Activated T-helper 2 cell treated with anti-CD3 and anti-CD28 coated beads, Interferon-gamma antibody, Interleukin-2, Interleukin-4, amounts not matched to agents 10 μg/mL and 5 μg/mL and 100 μg/mL, durations not matched to agents 14 hours and 24 hours and 36 hours (primary cell): ENCODE results near the gene ZNF740. TPM values are rescaled to one million over a fixed set of nuclear protein-coding genes. Genes with fewer than 3 reads are reported as not detected.
A peak's percentile ranks its signal among the peaks of the same experiment; 100 is the strongest.

Experiments
- DNase-seq: peaks from one replicate; pipeline ENCODE4 v3.0.0; 2021; ENCODE audit warnings: low spot score
- H3K27ac Mint-ChIP-seq: one replicate; pipeline ENCODE4 v1.8.0; 2021; ENCODE audit warnings: mixed read lengths
- H3K27me3 Mint-ChIP-seq: one replicate; pipeline ENCODE4 v1.8.0; 2021; ENCODE audit warnings: low read depth, mixed read lengths
- H3K36me3 Mint-ChIP-seq: one replicate; pipeline ENCODE4 v1.8.0; 2021; ENCODE audit warnings: low read depth, mixed read lengths
- H3K4me1 Mint-ChIP-seq: one replicate; pipeline ENCODE4 v1.8.0; 2021; ENCODE audit warnings: low read depth, mixed read lengths
- H3K4me3 Mint-ChIP-seq: one replicate; pipeline ENCODE4 v1.8.0; 2021; ENCODE audit warnings: low read depth, mild to moderate bottlenecking, moderate library complexity, mixed read lengths
- H3K9me3 Mint-ChIP-seq: one replicate; pipeline ENCODE4 v1.8.0; 2021; ENCODE audit warnings: mixed read lengths
- intact Hi-C: fragments of 100-400 bp; cut with micrococcal nuclease; formaldehyde crosslinking; loops from one replicate; pipeline ENCODE4 v1.15.1; 2023
- total RNA-seq: library from RNA; stranded (reverse); gene quantifications from 2 replicates; pipeline ENCODE4 v1.2.3, GENCODE V29; 2022

The ZNF740 gene
- total RNA-seq: 44.9 and 45.5 TPM in 2 replicates

- peak within 1 kb of the TSS; percentile 91 for H3K4me3 Mint-ChIP-seq
- H3K27ac Mint-ChIP-seq: peak within 1 kb of the TSS; percentile 94
- intact Hi-C loops: loop anchor here (1.0 to 5.0 kb wide), 5 partner anchors 20 to 173 kb away; partner anchors contain the start of genes EIF4B and MYG1
- peak; percentile 97 for DNase-seq
- no peaks in the 10 kb centered on the region for H3K9me3 Mint-ChIP-seq
- H3K4me1 Mint-ChIP-seq: peaks cover 40% of the 10 kb centered on the region
- H3K36me3 Mint-ChIP-seq: peaks cover 40% of the 10 kb centered on the region
- no peaks in the 10 kb centered on the region for H3K27me3 Mint-ChIP-seq
Measured at GRCh38 chr12:53180220-53180930, at the start of gene ZNF740, which contains the start of gene CSAD. Gene ZNF740, plus strand, starts transcription at chr12:53180722. Its CDS starts 1,262 bp downstream, at chr12:53181984. Gene CSAD, minus strand, starts transcription at chr12:53180925. Its CDS starts 7,455 bp downstream, at chr12:53173470.

GRCh38 chr12:53131844-53132243 is 48.7 kb upstream of the ZNF740 start:
- DNase-seq: no peak
- no peaks in the 10 kb centered on the region for H3K4me1 Mint-ChIP-seq
- no peaks in the 10 kb centered on the region for H3K9me3 Mint-ChIP-seq
- no peaks in the 10 kb centered on the region for H3K36me3 Mint-ChIP-seq
- no peak overlapping the region for H3K27ac Mint-ChIP-seq
- intact Hi-C loops: no loop called here
- H3K27me3 Mint-ChIP-seq: peaks cover 9% of the 10 kb centered on the region
- no peak overlapping the region for H3K4me3 Mint-ChIP-seq

GRCh38 chr12:53133722-53134121 is 46.8 kb upstream of the ZNF740 start:
- no peak overlapping the region for H3K27ac Mint-ChIP-seq
- no peaks in the 10 kb centered on the region for H3K36me3 Mint-ChIP-seq
- H3K9me3 Mint-ChIP-seq: peaks cover 9% of the 10 kb centered on the region
- DNase-seq: no peak
- H3K4me1 Mint-ChIP-seq: no peaks in the 10 kb centered on the region
- intact Hi-C loops: no loop called here
- H3K4me3 Mint-ChIP-seq: no peak overlapping the region
- peaks cover 11% of the 10 kb centered on the region for H3K27me3 Mint-ChIP-seq

- Mint-ChIP-seq H3K4me3 (no peak overlapping the region), H3K9me3 (peaks cover 4% of the 10 kb centered on the region), H3K36me3 (no peaks in the 10 kb centered on the region), H3K27me3 (peaks cover 6% of the 10 kb centered on the region), H3K4me1 (no peaks in the 10 kb centered on the region), H3K27ac (no peak overlapping the region)
- no peak for DNase-seq
- intact Hi-C loops: no loop called here
Measured at GRCh38 chr12:53143355-53143754, 37.2 kb upstream of the ZNF740 start.

DNA sequence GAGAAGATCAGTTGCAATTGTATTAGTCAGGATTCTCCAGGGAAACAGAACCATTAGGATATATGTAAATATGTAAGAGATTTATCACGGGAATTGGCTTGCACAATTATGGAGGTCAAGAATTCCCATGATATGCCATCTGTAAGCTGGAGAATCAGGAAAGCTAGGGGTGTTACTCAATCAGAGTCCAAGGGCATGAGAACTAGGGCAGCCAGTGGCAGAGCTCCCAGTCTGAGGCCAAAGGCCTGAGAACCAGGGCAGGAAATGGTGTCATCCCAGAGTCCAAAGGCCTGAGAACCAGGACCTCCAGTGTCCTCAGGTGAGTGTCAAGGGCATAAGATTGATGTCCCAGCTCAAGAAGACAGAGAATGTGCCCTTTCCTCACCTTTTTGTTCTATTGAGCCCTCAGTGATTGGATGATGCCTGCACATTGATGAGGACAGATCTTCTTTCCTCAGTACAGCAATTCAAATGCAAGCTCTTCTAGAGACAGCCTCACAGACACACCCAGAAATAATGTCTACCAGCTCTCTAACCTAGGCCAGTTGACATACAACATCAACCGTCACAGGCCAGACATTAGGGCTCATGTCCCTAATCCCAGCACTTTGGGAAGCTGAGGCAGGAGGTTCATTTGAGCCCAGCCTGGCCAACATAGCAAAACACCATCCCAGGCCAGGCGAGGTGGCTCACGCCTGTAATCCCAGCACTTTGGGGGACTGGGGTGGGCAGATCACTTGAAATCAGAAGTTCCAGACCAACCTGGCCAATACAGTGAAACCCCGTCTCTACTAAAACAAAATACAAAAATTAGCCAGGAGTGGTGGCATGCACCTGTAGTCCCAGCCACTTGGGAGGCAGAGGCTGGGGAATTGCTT is 34.9 kb upstream of the ZNF740 start:
- Mint-ChIP-seq H3K4me1 (no peaks in the 10 kb centered on the region), H3K36me3 (no peaks in the 10 kb centered on the region), H3K27ac (no peak overlapping the region), H3K27me3 (peaks cover 6% of the 10 kb centered on the region), H3K9me3 (no peaks in the 10 kb centered on the region), H3K4me3 (no peak overlapping the region)
- DNase-seq: no peak
- intact Hi-C loops: no loop called here

DNA sequence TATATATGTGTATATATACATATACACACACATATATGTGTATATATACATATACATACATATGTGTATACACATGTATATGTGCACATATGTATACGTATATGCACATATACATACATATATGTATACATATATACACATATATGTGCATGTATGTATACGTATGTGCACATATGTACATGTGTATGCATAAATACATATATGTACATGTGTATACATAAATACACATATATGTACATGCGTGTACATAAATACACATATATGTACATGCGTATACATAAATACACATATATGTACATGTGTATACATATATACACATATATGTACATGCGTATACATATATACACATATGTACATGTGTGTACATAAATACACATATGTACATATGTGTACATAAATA is 33.3 kb upstream of the ZNF740 start:
- Mint-ChIP-seq H3K4me1 (no peaks in the 10 kb centered on the region), H3K27me3 (peaks cover 9% of the 10 kb centered on the region), H3K36me3 (no peaks in the 10 kb centered on the region)

DNA sequence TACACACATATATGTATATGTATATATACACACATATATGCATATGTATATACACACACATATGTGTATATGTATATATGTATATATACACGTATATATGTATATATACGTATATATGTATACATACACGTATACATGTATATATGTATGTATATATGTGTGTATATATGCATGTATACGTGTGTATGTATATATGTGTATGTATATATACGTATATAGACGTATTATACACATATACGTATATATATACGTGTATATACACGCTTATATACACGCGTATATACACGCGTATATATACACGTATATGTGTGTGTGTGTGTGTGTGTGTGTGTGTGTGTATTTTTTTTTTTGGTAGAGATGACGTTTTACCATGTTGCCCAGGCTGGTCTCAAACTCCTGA is 32.9 kb upstream of the ZNF740 start:
- Mint-ChIP-seq H3K9me3 (no peaks in the 10 kb centered on the region), H3K27ac (no peak overlapping the region), H3K36me3 (no peaks in the 10 kb centered on the region), H3K4me1 (no peaks in the 10 kb centered on the region), H3K27me3 (peaks cover 9% of the 10 kb centered on the region), H3K4me3 (no peak overlapping the region)
- intact Hi-C loops: no loop called here
- DNase-seq: no peak

More for the DNA sequence above, 33.3 kb upstream of the ZNF740 start:
- H3K27ac Mint-ChIP-seq: no peak overlapping the region
- H3K9me3 Mint-ChIP-seq: no peaks in the 10 kb centered on the region
- no peak for DNase-seq
- intact Hi-C loops: no loop called here
- no peak overlapping the region for H3K4me3 Mint-ChIP-seq

- Mint-ChIP-seq H3K9me3 (no peaks in the 10 kb centered on the region), H3K4me3 (no peak overlapping the region), H3K27me3 (peaks cover 3% of the 10 kb centered on the region), H3K4me1 (no peaks in the 10 kb centered on the region), H3K36me3 (no peaks in the 10 kb centered on the region), H3K27ac (no peak overlapping the region)
- DNase-seq: no peak
- intact Hi-C loops: no loop called here
Measured at GRCh38 chr12:53151039-53151438, 29.5 kb upstream of the ZNF740 start.

DNA sequence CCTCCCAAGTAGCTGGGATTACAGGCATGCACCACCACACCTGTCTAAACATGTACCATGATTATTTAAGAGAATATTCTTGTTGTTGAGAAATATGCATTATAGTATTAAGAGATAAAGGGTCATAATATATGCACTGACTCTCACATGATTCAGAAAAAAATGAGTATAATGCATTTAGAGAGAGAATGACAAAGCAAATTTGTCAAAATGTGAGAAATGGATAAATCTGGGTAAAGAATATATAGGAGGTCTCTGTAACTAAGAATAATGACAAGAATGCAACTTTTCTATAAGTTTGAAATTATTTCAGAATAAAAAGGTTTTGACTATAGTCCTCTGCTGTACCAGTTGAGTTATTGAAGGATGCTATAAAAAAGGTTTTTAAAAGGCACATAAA is 28.1 kb upstream of the ZNF740 start:
- no peak for DNase-seq
- intact Hi-C loops: no loop called here
- H3K4me1 Mint-ChIP-seq: no peaks in the 10 kb centered on the region
- H3K27me3 Mint-ChIP-seq: peaks cover 3% of the 10 kb centered on the region
- no peaks in the 10 kb centered on the region for H3K36me3 Mint-ChIP-seq
- no peak overlapping the region for H3K4me3 Mint-ChIP-seq
- H3K9me3 Mint-ChIP-seq: no peaks in the 10 kb centered on the region
- no peak overlapping the region for H3K27ac Mint-ChIP-seq

GRCh38 chr12:53159195-53159839 is 21.2 kb upstream of the ZNF740 start:
- Mint-ChIP-seq H3K9me3 (no peaks in the 10 kb centered on the region), H3K4me3 (no peak overlapping the region), H3K4me1 (peaks cover 7% of the 10 kb centered on the region), H3K36me3 (no peaks in the 10 kb centered on the region), H3K27ac (peak overlapping the region; percentile 62), H3K27me3 (no peaks in the 10 kb centered on the region)
- intact Hi-C loops: loop anchor here (1.0 to 5.0 kb wide), 4 partner anchors 31 to 262 kb away; no protein-coding TSS in a partner anchor
- peak; percentile 83 for DNase-seq

- Mint-ChIP-seq H3K9me3 (no peaks in the 10 kb centered on the region), H3K4me1 (peaks cover 7% of the 10 kb centered on the region), H3K36me3 (no peaks in the 10 kb centered on the region), H3K27ac (no peak overlapping the region), H3K4me3 (no peak overlapping the region), H3K27me3 (no peaks in the 10 kb centered on the region)
- no peak for DNase-seq
- intact Hi-C loops: loop anchor here (1.0 to 5.0 kb wide), 4 partner anchors 30 to 261 kb away; no protein-coding TSS in a partner anchor
Measured at GRCh38 chr12:53160000-53160399, 20.5 kb upstream of the ZNF740 start.

DNA sequence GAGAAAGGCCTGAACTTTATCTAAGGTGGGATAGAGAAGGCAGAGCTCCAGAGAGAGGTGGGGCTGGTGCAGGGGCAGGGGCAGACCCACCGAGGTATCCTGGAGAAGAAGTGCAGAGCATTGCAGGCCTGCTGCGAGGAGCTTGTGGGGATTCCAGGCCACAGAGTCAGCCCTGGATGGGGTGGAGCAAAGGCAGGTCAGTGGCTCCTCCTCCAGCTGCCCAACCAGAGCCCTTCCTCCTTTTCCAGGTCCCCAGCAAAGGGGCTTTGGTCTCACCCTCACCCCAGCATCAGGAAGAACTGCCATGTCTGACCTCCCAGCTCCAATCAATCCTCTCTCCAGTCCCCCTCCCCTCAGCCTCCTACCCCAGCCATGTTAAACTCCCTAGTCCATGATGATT is 19.8 kb upstream of the ZNF740 start:
- no peaks in the 10 kb centered on the region for H3K27me3 Mint-ChIP-seq
- peaks cover 7% of the 10 kb centered on the region for H3K4me1 Mint-ChIP-seq
- intact Hi-C loops: no loop called here
- no peak overlapping the region for H3K27ac Mint-ChIP-seq
- H3K4me3 Mint-ChIP-seq: no peak overlapping the region
- no peaks in the 10 kb centered on the region for H3K36me3 Mint-ChIP-seq
- no peaks in the 10 kb centered on the region for H3K9me3 Mint-ChIP-seq
- no peak for DNase-seq
